KOPT-K1 (cell line): Measurements from ENCODE around the gene AQP3.

ENCODE experiments used
- H3K27ac ChIP-seq: fragments of 200-600 bp; sonication (generic); 2 replicates; pipeline ENCODE4 v1.5.1; 2016; ENCODE audit warnings: antibody characterized with exemption, mild to moderate bottlenecking, low read depth, low read length; ENCODE audit not compliant: poor library complexity, severe bottlenecking
- H3K36me3 ChIP-seq: fragments of 200-600 bp; sonication (generic); 2 replicates; pipeline ENCODE4 v1.5.1; 2017; ENCODE audit warnings: antibody characterized with exemption, mild to moderate bottlenecking, low read length, moderate library complexity; ENCODE audit not compliant: insufficient read depth
- H3K9me3 ChIP-seq: fragments of 200-600 bp; sonication (generic); 2 replicates; pipeline ENCODE4 v1.5.1; 2017; ENCODE audit warnings: antibody characterized with exemption, low read length, mild to moderate bottlenecking; ENCODE audit not compliant: insufficient read depth, poor library complexity, severe bottlenecking

AQP3 gene

DNA sequence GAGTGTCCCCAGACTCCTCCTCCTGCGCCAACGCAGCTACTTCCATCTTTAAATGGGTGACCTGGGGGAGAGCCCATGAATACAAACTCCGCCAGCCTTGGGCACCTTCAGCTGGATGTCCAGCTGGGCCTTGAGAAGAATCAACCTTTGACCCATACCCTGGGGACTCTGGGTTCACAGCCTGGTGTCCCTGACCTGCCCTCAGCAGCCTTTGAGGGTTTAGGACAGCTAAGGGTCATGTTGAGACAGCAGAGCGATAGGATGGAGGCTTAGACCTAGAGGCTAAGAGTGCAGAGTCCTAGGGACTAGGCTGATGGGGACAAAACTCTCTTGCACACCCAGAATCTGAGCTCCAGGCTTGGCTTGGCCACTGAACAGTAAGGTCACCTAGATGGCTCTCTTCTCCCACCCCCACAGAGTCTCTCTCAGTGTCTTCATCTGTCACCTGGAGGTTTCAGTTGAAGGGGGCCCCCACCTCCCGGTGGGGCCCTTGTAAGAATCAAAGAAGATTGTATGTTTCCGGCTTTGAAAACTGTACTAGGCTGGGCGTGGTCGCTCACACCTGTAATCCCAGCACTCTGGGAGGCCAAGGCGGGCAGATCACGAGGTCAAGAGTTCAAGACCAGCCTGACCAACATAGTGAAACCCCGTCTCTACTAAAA is 6.7 kb upstream of the AQP3 start:
- H3K27ac ChIP-seq, result peak overlapping the region; percentile 83
- no peaks in the 10 kb centered on the region for H3K36me3 ChIP-seq
- H3K9me3 ChIP-seq, result no peaks in the 10 kb centered on the region

DNA sequence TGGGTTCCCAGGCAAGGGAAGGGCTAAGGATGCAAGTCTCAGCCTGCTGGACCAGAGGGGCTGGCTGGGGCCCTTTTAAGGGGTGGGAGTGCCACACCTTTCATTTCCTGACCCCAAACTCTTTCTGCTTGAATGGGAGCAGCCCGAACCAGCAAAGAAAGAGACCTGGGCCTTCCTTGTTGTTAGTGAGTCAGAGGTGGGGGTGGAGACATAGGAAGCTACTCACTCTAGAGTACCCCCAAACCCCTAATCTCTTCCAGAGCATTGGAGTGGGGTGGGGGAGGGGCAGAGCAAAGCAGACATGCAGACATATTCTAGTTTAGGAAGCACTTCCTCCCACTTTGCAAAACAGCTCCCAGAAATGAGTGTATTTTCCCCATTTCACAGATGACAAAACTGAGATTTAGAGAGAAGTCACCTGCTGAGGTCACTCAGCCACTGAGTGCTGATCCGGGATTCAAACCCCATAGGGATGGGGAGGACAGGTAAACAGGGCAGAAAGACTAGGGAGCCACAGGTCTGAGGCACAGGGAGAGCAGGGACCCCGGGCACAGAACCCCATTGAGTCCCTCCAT is 6.0 kb upstream of the AQP3 start:
- Histone ChIP-seq H3K36me3 (no peaks in the 10 kb centered on the region), H3K27ac (peak overlapping the region; percentile 83), H3K9me3 (no peaks in the 10 kb centered on the region)

GRCh38 chr9:33452828-33453271 is 5.5 kb upstream of the AQP3 start:
- Histone ChIP-seq H3K27ac (peak overlapping the region; percentile 83), H3K9me3 (no peaks in the 10 kb centered on the region), H3K36me3 (no peaks in the 10 kb centered on the region)

- H3K27ac ChIP-seq, result no peak overlapping the region
- no peaks in the 10 kb centered on the region for H3K36me3 ChIP-seq
- H3K9me3 ChIP-seq, result no peaks in the 10 kb centered on the region
Observed at GRCh38 chr9:33450621-33451146, 3.3 kb upstream of the AQP3 start.

GRCh38 chr9:33449715-33450114 is 2.3 kb upstream of the AQP3 start:
- no peak overlapping the region for H3K27ac ChIP-seq
- H3K9me3 ChIP-seq, result no peaks in the 10 kb centered on the region
- no peaks in the 10 kb centered on the region for H3K36me3 ChIP-seq

GRCh38 chr9:33447799-33448553 is 583 bp upstream of the AQP3 start:
- peak overlapping the region; percentile 84 for H3K27ac ChIP-seq
- H3K9me3 ChIP-seq, result no peaks in the 10 kb centered on the region
- peaks cover 12% of the 10 kb centered on the region for H3K36me3 ChIP-seq

DNA sequence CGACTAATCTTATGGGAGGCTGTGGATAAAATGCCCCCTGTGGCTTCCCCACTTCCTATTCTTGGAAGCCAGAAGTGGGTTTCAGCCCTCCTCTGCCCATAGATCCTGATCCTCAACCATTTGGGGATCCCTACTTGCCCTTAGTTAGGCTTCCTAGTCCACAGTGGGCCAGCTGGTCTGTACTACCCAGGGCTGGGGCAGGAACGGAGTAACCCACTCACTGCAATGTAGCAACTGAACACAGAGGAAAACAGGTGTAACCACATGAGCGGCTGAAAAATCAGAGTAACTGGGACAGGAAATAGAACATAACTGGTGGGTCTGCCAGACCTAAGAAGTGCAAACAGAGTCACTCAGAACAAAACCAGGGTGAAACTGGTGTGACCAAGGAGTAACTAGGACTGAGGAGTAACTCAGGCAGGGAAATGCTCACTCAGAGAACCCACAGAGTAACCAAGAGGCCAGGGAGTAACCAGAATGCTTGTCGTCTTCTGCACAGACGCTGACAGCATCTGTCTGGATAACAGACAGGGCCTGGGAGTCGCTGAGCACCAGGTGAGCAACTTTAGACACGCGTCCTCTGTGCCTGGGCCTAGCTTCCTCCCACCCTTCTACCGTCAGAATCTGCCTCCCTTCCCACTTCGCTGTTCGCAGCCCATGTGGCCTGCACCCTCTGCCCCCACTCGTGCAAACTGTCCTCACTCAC is 1.0 kb downstream of the AQP3 start:
- peaks cover 28% of the 10 kb centered on the region for H3K36me3 ChIP-seq
- peak overlapping the region; percentile 84 for H3K27ac ChIP-seq
- H3K9me3 ChIP-seq, result no peaks in the 10 kb centered on the region

GRCh38 chr9:33445389-33446239 is 1.8 kb downstream of the AQP3 start:
- Histone ChIP-seq H3K36me3 (peaks cover 34% of the 10 kb centered on the region), H3K9me3 (no peaks in the 10 kb centered on the region), H3K27ac (peak overlapping the region; percentile 84)

DNA sequence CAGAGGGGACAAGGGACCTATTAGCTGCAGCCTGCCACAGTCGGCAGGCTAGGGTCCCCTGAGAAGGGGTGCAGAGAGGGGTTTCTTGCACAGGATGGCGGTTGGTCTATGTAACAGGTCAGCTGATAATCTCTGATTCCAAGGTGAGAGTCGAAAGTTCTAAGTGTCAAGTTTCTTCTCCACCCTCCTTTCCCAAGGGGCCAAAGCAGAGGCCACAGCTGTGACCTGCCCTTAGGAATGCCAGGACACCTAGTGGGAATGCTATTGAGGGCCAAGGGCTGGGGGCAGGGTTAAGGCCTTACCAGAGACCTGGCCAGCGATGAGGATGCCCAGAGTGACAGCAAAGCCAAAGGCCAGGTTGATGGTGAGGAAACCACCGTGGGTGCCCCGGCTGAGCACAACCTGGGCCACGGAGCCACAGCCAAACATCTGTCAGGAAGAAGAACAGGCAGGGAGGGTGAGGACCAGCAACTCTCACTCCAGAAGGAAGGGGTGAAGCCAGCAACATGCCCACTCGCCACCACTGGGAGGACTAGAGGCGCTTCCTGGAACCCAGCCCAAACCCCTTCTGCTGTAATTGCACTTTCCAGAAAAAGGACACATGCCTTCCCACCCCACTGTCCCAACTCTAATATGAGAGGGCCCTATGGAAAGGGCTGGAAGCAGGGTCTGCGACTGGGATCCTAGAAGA is 3.8 kb downstream of the AQP3 start:
- H3K27ac ChIP-seq, result no peak overlapping the region
- H3K9me3 ChIP-seq, result no peaks in the 10 kb centered on the region
- peaks cover 43% of the 10 kb centered on the region for H3K36me3 ChIP-seq

GRCh38 chr9:33443047-33443446 is 4.3 kb downstream of the AQP3 start:
- peaks cover 43% of the 10 kb centered on the region for H3K36me3 ChIP-seq
- no peak overlapping the region for H3K27ac ChIP-seq
- H3K9me3 ChIP-seq, result no peaks in the 10 kb centered on the region

DNA sequence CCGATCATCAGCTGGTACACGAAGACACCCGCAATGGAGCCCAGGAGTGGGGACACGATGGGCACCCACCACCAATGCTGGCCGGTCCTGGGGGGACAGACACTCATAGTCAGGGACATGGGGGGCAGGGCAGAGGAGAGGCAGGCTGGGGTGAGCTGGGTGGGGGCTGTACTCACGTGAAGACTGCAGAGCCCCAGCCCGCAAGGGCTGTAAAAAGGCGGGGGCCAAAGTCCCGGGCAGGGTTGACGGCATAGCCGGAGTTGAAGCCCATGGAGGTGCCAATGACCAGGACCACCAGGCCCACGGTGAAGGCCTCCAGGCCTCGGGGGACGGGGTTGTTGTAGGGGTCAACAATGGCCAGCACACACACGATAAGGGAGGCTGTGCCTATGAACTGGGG is 5.3 kb downstream of the AQP3 start:
- Histone ChIP-seq H3K27ac (no peak overlapping the region), H3K36me3 (peaks cover 43% of the 10 kb centered on the region), H3K9me3 (no peaks in the 10 kb centered on the region)

DNA sequence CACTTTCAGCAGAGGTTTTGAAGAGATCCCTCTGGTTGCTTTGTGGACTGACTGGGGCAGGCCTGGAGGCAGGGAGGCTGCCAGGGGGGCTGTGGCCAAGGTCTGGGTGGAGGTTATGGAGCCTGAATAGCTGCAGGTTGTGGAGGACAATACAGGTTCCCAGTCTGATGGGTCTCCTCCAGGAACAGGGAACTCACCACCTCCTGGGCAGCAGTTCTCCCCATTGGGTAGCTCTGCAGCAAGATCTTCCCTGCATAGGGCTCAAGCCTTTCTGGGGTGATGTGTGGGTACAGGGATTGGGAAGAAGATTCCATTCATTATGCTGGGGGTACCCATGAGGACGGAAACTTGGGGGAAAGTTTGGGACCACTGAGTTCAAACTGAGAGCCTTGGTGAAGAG is 6.8 kb downstream of the AQP3 start:
- H3K36me3 ChIP-seq, result peaks cover 43% of the 10 kb centered on the region
- H3K27ac ChIP-seq, result no peak overlapping the region
- H3K9me3 ChIP-seq, result no peaks in the 10 kb centered on the region

DNA sequence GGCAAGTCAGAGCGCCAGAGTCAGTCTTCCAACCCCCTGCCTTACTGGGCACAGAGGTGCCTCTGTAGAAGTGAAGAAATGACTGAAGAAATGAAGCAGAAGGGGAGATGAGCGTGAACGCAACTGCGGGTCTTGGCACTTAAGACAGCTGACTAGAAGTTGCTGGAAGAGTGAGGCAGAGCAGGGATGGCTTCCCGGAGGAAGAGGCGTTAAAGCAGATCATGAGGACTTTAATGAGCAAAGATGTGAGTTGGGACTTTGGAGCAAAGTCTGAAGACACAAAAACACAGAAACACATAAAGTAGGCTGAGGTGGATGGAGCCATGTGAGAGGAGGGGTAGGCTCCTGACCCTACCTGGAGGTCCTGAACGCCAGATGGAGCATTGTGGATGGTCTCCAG is 7.2 kb downstream of the AQP3 start:
- Histone ChIP-seq H3K27ac (no peak overlapping the region), H3K36me3 (peaks cover 43% of the 10 kb centered on the region), H3K9me3 (no peaks in the 10 kb centered on the region)

- Histone ChIP-seq H3K27ac (no peak overlapping the region), H3K9me3 (no peaks in the 10 kb centered on the region), H3K36me3 (peaks cover 43% of the 10 kb centered on the region)
Observed at GRCh38 chr9:33439731-33440130, 7.7 kb downstream of the AQP3 start.
